Measurements from ENCODE around the gene PDE8B.

GRCh38 chr5:77420940-77421339, 210.5 kb downstream of the PDE8B start:
- TF ChIP-seq CTCF (IDR thresholded peaks at IDR 0.05; ENCODE audit: low read depth, low read length) (no peak), EZH2phosphoT487 (IDR thresholded peaks at IDR 0.05; ENCODE audit: low read depth) (no peak)
